Vagina (tissue), 2 donors: ENCODE results near the gene TMEM45A.

ENCODE experiments used
- CTCF ChIP-seq, 3 experiments: fragments of 450-650 bp in 2 of 3; fragments of 200-600 bp in 1 of 3; sonication (generic) in 1 of 3; IDR thresholded peaks; one replicate each; pipeline ENCODE4 v1.5.1; 2017 to 2019; ENCODE audit warnings: antibody characterized with exemption in 3 of 3, mild to moderate bottlenecking in 2 of 3, moderate library complexity in 2 of 3
- POLR2A ChIP-seq, 2 donors: fragments of 450-650 bp; IDR thresholded peaks; one replicate each; pipeline ENCODE4 v1.6.1; 2017; ENCODE audit warnings: antibody characterized with exemption in 2 of 2, mild to moderate bottlenecking in 2 of 2, moderate library complexity in 2 of 2

- TF ChIP-seq CTCF (IDR thresholded peaks at IDR 0.05) (no peak), POLR2A (IDR thresholded peaks at IDR 0.05) (no peak)
These were observed 33.6 kb downstream of the TMEM45A start for GRCh38 chr3:100525753-100526612.
